ENCODE measurements around the gene TMEM132C. TPM values are rescaled to one million over a fixed set of nuclear protein-coding genes. Genes with fewer than 3 reads are reported as not detected.

The TMEM132C gene
- total RNA-seq, 2 donors from 2014 or later = 0.56 TPM; not detected in 1

DNA sequence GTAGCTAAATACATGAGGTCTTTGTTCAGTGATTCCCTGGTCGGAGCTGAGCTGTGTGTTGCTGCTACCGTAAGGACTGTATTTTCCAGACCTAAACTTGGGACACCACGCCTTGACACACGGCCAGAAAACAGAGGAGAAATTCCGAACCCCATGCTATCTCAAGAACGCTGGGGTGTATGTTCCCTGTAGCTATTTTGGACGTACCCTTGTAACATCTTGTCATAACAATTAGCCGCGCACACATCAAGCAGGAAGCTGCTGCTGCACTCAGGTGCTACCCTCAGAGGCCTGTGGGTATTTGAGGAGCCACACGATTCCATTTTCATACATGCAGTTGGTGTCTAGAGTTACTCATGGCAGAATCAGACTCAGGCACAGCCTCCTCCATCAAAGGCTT is 255.0 kb downstream of the TMEM132C start:
- no peak overlapping the region for H3K4me3 ChIP-seq
- ATAC-seq (ENCODE audit: insufficient number of reproducible peaks, low FRiP score, low read depth) = no peak
- no peak overlapping the region for H3K27ac ChIP-seq
- H3K36me3 ChIP-seq = no peaks in the 10 kb centered on the region
- H3K27me3 ChIP-seq (replicated peaks; ENCODE audit: insufficient read depth) = no peaks in the 10 kb centered on the region
- no peaks in the 10 kb centered on the region for H3K4me1 ChIP-seq (ENCODE audit: control insufficient read depth in 1 of 2, low read depth in 2 of 2)
- no peak for DNase-seq (ENCODE audit: low spot score)
- no peaks in the 10 kb centered on the region for H3K9me3 ChIP-seq
- TF ChIP-seq, protein P1, sequence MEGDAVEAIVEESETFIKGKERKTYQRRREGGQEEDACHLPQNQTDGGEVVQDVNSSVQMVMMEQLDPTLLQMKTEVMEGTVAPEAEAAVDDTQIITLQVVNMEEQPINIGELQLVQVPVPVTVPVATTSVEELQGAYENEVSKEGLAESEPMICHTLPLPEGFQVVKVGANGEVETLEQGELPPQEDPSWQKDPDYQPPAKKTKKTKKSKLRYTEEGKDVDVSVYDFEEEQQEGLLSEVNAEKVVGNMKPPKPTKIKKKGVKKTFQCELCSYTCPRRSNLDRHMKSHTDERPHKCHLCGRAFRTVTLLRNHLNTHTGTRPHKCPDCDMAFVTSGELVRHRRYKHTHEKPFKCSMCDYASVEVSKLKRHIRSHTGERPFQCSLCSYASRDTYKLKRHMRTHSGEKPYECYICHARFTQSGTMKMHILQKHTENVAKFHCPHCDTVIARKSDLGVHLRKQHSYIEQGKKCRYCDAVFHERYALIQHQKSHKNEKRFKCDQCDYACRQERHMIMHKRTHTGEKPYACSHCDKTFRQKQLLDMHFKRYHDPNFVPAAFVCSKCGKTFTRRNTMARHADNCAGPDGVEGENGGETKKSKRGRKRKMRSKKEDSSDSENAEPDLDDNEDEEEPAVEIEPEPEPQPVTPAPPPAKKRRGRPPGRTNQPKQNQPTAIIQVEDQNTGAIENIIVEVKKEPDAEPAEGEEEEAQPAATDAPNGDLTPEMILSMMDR (IDR thresholded peaks at IDR 0.05) = no peak

DNA sequence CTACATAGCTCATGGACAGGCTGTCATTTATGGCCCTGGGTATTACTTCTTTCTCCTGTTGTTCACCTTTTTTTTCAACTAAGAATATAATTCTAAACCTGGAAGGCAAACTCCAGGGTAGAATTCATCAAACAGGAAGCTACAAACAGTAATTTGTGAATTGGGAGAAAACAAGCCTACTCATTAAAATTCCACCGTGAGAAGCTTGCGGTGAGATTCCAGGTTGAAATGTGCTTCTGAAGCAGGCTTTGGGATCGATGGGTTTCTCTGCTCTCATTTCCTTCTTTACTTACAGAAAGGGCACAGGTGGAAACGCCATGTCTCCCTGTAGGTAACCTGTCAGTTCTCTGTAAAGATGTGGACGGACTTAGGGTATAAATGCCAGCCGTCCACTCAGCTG is 257.5 kb downstream of the TMEM132C start:
- Histone ChIP-seq H3K27me3 (replicated peaks; ENCODE audit: insufficient read depth) (no peaks in the 10 kb centered on the region), H3K36me3 (no peaks in the 10 kb centered on the region), H3K4me3 (no peak overlapping the region), H3K9me3 (no peaks in the 10 kb centered on the region), H3K27ac (no peak overlapping the region), H3K4me1 (ENCODE audit: control insufficient read depth in 1 of 2, low read depth in 2 of 2) (no peaks in the 10 kb centered on the region)
- no peak for DNase-seq (ENCODE audit: low spot score)
- TF ChIP-seq, protein P1 (IDR thresholded peaks at IDR 0.05) = no peak
- no peak for ATAC-seq (ENCODE audit: insufficient number of reproducible peaks, low FRiP score, low read depth)

DNA sequence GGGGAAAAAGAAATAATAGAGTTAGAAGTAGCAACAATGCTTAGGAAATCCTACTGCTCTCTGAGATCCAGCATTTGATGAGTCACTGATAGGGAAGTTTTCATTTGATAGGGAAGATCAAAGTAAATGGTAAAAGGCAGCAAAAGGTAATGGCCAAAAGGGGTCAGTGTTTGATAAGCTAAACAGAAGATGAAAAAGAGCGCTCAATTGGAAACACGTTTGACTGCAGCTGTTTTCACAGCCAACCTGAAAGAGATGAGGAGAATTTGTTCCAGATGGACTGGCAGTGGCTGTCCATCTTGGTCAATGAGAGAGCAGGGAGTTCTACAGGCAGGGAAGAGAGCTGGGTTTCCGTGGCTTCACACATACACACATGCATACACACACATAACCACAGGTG is 264.2 kb downstream of the TMEM132C start:
- no peaks in the 10 kb centered on the region for H3K9me3 ChIP-seq
- no peak for DNase-seq (ENCODE audit: low spot score)
- TF ChIP-seq, protein P1 (IDR thresholded peaks at IDR 0.05) = no peak
- no peaks in the 10 kb centered on the region for H3K4me1 ChIP-seq (ENCODE audit: control insufficient read depth in 1 of 2, low read depth in 2 of 2)
- H3K27ac ChIP-seq = no peak overlapping the region
- H3K36me3 ChIP-seq = no peaks in the 10 kb centered on the region
- H3K27me3 ChIP-seq (replicated peaks; ENCODE audit: insufficient read depth) = no peaks in the 10 kb centered on the region
- no peak for ATAC-seq (ENCODE audit: insufficient number of reproducible peaks, low FRiP score, low read depth)
- H3K4me3 ChIP-seq = no peak overlapping the region

DNA sequence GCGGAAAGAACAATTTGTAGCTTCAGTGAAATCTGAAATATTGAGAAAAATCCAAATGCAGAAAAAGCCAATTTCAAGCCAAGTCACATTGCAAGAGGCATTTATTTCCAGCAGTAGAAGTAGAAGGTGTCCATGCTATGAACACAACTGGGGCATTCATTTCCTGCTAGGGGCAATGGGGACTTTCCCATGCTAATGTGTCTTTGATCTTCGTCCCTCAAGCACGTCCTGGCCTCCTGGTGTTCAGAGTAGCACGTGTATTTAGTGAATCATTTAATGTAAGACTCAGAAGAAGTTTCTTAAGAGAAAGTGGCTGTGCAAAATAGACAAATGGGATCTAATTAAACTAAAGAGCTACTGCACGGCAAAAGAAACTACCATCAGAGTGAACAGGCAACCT is 267.9 kb downstream of the TMEM132C start:
- Histone ChIP-seq H3K27ac (no peak overlapping the region), H3K9me3 (no peaks in the 10 kb centered on the region), H3K27me3 (replicated peaks; ENCODE audit: insufficient read depth) (no peaks in the 10 kb centered on the region), H3K36me3 (no peaks in the 10 kb centered on the region), H3K4me1 (ENCODE audit: control insufficient read depth in 1 of 2, low read depth in 2 of 2) (no peaks in the 10 kb centered on the region), H3K4me3 (no peak overlapping the region)
- DNase-seq (ENCODE audit: low spot score) (no peak), ATAC-seq (ENCODE audit: insufficient number of reproducible peaks, low FRiP score, low read depth) (no peak)
- TF ChIP-seq, protein P1 (IDR thresholded peaks at IDR 0.05) = no peak

DNA sequence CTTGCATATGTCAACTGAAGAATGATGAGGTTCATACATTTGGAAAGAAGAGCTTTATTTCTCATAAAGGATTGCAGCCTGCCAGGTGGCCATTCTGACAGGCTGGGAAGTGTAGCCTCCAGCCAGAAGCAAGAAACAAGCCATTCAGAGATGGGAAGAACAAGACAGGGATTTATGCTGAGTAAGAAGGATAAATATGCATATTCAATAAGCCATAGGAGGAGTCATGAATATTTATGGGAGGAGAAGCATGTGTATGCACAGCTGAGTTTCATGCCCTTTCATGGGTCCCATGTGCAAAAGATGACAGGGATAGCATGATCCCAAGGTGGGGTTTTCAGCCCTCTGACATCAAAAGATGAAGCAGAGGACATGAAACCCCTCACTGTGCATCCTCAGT is 269.8 kb downstream of the TMEM132C start:
- ATAC-seq (ENCODE audit: insufficient number of reproducible peaks, low FRiP score, low read depth) = no peak

More for the DNA sequence above, 269.8 kb downstream of the TMEM132C start:
- no peaks in the 10 kb centered on the region for H3K27me3 ChIP-seq (replicated peaks; ENCODE audit: insufficient read depth)
- no peaks in the 10 kb centered on the region for H3K9me3 ChIP-seq
- no peak overlapping the region for H3K27ac ChIP-seq
- TF ChIP-seq, protein P1 (IDR thresholded peaks at IDR 0.05) = no peak
- H3K4me1 ChIP-seq (ENCODE audit: control insufficient read depth in 1 of 2, low read depth in 2 of 2) = no peaks in the 10 kb centered on the region
- DNase-seq (ENCODE audit: low spot score) = no peak
- no peaks in the 10 kb centered on the region for H3K36me3 ChIP-seq
- no peak overlapping the region for H3K4me3 ChIP-seq
